OCI-LY7 (cell line): ENCODE measurements around the gene ZDHHC1.

ENCODE experiments used
- EZH2phosphoT487 ChIP-seq: fragments of 200-600 bp; sonication (generic); IDR thresholded peaks from 2 replicates; pipeline ENCODE4 v1.6.1; 2018; ENCODE audit warnings: low read depth, borderline replicate concordance, mild to moderate bottlenecking, mixed run types, antibody characterized with exemption, low read length, moderate library complexity, mixed read lengths
- TF ChIP-seq, protein P1 (sequence below): fragments of 200-600 bp; sonication (generic); conservative IDR thresholded peaks from 2 replicates; pipeline ENCODE4 v1.5.1; 2014; ENCODE audit warnings: mild to moderate bottlenecking, antibody characterized with exemption, low read length, moderate library complexity, mixed read lengths

GRCh38 chr16:67356396-67356795 lies 59.9 kb downstream of the ZDHHC1 start:
- TF ChIP-seq, protein P1, sequence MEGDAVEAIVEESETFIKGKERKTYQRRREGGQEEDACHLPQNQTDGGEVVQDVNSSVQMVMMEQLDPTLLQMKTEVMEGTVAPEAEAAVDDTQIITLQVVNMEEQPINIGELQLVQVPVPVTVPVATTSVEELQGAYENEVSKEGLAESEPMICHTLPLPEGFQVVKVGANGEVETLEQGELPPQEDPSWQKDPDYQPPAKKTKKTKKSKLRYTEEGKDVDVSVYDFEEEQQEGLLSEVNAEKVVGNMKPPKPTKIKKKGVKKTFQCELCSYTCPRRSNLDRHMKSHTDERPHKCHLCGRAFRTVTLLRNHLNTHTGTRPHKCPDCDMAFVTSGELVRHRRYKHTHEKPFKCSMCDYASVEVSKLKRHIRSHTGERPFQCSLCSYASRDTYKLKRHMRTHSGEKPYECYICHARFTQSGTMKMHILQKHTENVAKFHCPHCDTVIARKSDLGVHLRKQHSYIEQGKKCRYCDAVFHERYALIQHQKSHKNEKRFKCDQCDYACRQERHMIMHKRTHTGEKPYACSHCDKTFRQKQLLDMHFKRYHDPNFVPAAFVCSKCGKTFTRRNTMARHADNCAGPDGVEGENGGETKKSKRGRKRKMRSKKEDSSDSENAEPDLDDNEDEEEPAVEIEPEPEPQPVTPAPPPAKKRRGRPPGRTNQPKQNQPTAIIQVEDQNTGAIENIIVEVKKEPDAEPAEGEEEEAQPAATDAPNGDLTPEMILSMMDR = no peak
- no peak for TF ChIP-seq EZH2phosphoT487
